ENCODE measurements around the gene SUSD4.

SUSD4 gene

DNA sequence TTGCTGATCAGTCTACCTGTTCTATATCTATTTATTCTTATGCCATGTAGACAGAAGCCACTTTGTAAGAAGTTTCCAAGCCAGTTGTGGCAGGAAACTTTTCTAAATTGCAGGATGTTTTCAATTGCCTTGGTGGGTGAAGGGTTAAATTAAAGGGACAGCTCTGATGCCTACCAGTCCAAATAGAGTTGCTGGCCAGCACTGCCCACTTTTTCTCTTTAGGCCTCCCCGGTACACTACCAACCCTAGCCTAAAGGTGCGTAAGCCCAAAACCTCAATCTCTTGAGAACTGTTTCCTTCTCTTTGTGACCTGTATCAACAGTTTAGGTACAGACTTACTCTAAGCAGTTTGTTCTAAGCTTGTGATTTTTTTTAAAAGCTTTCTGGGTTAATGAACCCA, 15.5 kb downstream of the SUSD4 start:
- TF ChIP-seq POLR2A (IDR thresholded peaks at IDR 0.05; ENCODE audit: low read length) (no peak), GATA1 (IDR thresholded peaks at IDR 0.05; ENCODE audit: low read depth, low read length) (no peak)
- DNase-seq, result no peak

GRCh38 chr1:223347583-223347982, 16.4 kb downstream of the SUSD4 start:
- TF ChIP-seq GATA1 (IDR thresholded peaks at IDR 0.05; ENCODE audit: low read depth, low read length), result no peak
- TF ChIP-seq POLR2A (IDR thresholded peaks at IDR 0.05; ENCODE audit: low read length), result no peak
- DNase-seq, result no peak

DNA sequence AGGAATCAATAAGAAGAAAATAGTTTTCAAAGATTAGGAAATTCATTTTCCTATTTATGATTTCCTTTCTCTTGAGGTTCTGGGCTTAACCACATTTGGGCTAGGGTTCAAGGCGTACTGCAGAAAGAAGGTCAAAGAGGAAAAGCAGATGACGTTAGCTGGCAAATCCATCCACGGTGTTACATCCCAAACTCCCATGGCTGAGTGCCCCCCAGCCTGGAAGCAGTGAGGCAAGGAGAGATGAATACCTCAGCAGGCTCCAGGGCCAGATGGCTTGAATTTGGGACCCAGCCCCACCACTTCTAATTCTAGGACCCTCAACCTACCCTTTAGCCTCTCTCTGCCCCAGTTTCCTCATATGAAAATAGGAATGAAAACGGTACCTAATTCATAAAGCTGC, 17.7 kb downstream of the SUSD4 start:
- DNase-seq, result no peak
- TF ChIP-seq GATA1 (IDR thresholded peaks at IDR 0.05; ENCODE audit: low read depth, low read length), result no peak
- TF ChIP-seq POLR2A (IDR thresholded peaks at IDR 0.05; ENCODE audit: low read length), result no peak

DNA sequence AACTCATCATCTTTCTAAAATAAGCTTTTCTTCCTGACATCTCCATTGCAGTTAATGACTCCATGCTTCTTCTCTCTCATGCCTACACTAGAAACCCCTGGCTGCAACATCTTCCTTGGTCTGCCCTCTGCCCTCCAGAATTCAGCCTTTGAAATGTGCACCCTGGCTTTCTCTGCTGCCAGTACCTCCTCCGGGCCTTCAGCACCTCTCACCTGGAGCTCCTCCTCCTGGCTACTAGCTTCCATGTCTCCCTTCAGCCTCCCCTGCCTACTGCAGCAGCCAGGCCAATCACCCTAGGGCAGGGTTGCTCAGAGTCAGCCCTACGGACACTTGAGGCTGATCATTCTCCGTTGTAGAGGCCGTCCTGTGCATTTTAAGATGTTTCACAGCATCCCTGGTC, 18.3 kb downstream of the SUSD4 start:
- DNase-seq, result no peak
- no peak for TF ChIP-seq POLR2A (IDR thresholded peaks at IDR 0.05; ENCODE audit: low read length)
- no peak for TF ChIP-seq GATA1 (IDR thresholded peaks at IDR 0.05; ENCODE audit: low read depth, low read length)

GRCh38 chr1:223344491-223344890, 19.5 kb downstream of the SUSD4 start:
- TF ChIP-seq POLR2A (IDR thresholded peaks at IDR 0.05; ENCODE audit: low read length) (no peak), GATA1 (IDR thresholded peaks at IDR 0.05; ENCODE audit: low read depth, low read length) (no peak)
- no peak for DNase-seq

DNA sequence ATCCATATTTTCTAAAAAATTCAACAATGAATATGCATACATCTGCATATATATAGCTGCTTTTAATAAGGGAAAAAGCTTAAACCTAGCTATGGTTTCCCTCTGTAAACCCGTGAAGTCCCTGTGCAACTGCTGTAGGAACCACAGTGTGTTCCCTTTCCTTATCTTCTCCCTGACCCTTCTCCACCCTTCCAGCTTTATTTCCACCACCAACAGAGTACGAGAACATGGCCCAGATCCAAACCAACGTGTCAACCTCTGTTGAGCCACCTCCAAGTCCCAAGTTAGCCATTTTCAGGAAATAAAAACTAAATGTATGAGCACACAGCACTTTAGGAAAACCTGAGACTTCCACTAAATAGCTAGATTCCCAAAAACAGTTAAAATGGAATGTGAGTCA, 20.3 kb downstream of the SUSD4 start:
- TF ChIP-seq POLR2A (IDR thresholded peaks at IDR 0.05; ENCODE audit: low read length) (no peak), GATA1 (IDR thresholded peaks at IDR 0.05; ENCODE audit: low read depth, low read length) (no peak)
- DNase-seq, result no peak

DNA sequence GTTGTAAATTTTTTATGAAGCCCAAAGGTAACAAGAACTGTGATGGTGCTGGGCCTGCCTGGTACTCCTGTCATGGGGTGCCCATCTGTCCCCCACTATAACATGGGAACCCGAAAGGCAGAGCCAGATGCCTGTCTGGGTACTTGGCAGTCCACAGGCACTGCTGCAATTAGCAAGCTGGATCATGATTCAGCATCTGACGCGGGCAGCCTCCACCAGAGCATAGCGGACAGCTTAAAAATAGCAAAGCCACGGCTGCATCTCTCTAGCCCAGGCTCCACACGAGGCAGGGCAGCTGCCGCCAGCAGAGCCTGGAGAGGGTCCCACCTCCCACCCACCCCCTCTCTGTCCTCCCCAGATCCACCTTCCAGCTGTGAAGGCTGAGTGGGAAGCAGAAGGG, 22.9 kb downstream of the SUSD4 start:
- TF ChIP-seq POLR2A (IDR thresholded peaks at IDR 0.05; ENCODE audit: low read length) (no peak), GATA1 (IDR thresholded peaks at IDR 0.05; ENCODE audit: low read depth, low read length) (no peak)
- no peak for DNase-seq

DNA sequence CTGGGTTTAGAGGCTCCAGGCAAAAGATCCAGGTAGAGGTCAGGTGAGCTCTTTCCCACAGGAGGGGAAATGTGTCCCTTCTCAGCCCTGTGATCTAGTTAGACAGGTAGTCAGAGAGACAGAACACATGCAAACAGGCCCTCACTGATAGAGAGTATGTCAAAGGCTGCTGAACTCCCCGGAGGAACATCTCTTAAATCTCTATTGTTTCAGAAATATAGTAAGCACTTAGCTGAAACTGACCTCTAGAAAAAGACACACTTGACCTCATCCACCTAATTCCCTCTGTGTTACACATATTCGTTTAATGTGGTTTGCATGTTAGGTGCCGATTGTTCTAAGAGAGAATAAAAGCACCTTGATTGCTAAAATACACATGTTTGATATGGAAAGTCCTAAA, 23.3 kb downstream of the SUSD4 start:
- DNase-seq, result no peak
- TF ChIP-seq GATA1 (IDR thresholded peaks at IDR 0.05; ENCODE audit: low read depth, low read length) (no peak), POLR2A (IDR thresholded peaks at IDR 0.05; ENCODE audit: low read length) (no peak)

- DNase-seq, result no peak
- TF ChIP-seq GATA1 (IDR thresholded peaks at IDR 0.05; ENCODE audit: low read depth, low read length), result no peak
- TF ChIP-seq POLR2A (IDR thresholded peaks at IDR 0.05; ENCODE audit: low read length), result no peak
Measured at GRCh38 chr1:223339861-223340260, 24.1 kb downstream of the SUSD4 start.

DNA sequence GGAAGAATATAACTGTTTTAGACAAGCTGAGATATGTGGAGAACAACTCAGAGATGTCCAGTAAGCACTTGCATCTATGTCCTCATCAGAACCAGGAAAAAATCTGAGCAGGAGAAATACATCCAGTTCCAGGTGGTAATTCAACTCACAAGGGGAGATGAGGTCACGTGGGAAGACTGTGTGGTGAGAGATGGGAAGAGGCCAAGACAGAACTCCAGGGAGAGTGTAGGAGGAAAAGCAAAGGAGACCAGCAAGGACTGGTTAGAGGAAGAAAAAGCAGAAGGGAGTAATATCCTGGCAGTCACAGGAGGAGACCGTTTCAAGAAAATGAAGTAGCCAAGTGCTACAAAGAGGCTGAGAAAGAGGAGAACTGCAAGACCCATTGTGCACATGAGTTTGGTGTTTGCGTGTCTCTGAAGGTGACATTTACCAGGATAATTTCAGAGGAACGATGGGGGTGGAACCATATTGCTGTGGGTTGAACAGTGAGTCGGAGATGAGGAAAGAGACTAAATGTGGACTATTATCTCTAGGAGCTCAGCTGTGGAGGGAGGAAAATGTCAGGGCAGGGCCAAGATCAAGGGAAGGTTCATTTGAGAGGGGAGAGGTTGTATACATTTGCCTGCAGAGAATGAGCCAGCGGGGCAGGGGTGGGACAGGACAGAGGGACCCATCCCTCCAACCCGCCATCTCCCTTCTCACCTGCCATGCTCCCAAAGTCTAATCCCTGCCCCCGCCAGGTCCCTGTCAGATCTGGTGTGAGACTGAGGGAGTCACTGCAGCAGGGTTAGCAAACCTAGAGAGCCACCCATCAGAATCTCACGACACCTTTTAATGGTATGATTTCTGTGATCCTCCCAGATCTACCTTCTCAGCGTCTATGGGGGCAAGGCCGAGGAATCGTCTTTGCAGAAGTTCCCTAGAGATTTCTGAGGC, 24.9 kb downstream of the SUSD4 start:
- TF ChIP-seq GATA1 (IDR thresholded peaks at IDR 0.05; ENCODE audit: low read depth, low read length), result no peak
- TF ChIP-seq POLR2A (IDR thresholded peaks at IDR 0.05; ENCODE audit: low read length), result no peak
- no peak for DNase-seq

DNA sequence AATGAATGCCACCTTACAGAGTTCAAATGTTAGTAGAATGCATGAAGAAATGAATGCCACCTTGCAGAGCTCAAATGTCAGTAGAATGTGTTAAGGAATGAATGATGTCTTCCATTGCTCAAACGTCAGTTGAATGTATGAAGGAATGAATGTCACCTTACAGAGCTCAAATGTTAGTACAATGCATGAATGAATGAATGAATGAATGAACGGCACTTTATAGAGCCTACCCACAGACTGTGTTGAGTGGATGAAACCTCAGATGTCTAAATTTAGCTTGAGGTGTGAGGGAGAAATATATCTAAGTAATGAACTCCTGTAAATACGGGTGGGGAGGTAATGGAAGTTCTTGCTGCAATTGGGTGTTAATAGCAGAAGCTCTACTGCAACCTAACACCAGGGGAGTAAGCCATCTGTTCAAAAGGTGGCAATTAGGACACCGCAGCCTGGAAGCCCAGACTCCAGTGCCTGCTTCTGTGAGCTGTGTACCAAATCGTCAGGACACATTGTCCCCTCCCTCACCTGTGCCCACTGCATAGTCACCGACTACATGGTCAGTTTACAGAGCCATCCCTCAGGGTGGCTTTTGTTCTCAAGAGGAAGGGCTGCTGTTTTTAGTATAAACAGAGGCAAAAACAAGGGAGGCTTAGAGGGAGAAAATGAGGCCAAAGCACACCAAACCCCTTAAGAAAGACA, 26.7 kb downstream of the SUSD4 start:
- no peak for DNase-seq

GRCh38 chr1:223334156-223334555, 29.8 kb downstream of the SUSD4 start:
- TF ChIP-seq GATA1 (IDR thresholded peaks at IDR 0.05; ENCODE audit: low read depth, low read length) (no peak), POLR2A (IDR thresholded peaks at IDR 0.05; ENCODE audit: low read length) (no peak)
- DNase-seq, result no peak

More for the DNA sequence above, 26.7 kb downstream of the SUSD4 start:
- TF ChIP-seq POLR2A (IDR thresholded peaks at IDR 0.05; ENCODE audit: low read length) (no peak), GATA1 (IDR thresholded peaks at IDR 0.05; ENCODE audit: low read depth, low read length) (no peak)

GRCh38 chr1:223332997-223333396, 31.0 kb downstream of the SUSD4 start:
- DNase-seq, result no peak
- TF ChIP-seq POLR2A (IDR thresholded peaks at IDR 0.05; ENCODE audit: low read length) (no peak), GATA1 (IDR thresholded peaks at IDR 0.05; ENCODE audit: low read depth, low read length) (no peak)

DNA sequence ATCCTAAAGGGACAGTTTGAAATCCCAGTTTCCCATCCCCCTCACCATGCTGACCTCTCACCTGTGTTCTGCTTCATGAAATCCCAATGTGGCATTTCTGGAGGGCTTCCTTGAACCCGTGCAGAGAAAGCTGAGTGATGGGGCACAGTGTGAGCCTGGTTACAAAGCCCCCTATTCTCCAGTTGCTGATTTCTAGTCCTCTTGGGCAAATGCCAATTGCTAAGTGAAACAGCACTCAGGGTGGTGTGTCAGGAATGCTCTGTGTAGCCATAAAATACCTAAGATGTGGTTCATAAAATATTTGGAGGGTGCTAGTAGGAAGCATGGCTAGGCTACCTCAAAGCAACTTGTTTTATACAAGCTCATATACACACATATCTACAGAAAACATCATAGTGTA, 32.0 kb downstream of the SUSD4 start:
- TF ChIP-seq GATA1 (IDR thresholded peaks at IDR 0.05; ENCODE audit: low read depth, low read length) (no peak), POLR2A (IDR thresholded peaks at IDR 0.05; ENCODE audit: low read length) (no peak)
- DNase-seq, result no peak

- DNase-seq, result no peak
- no peak for TF ChIP-seq GATA1 (IDR thresholded peaks at IDR 0.05; ENCODE audit: low read depth, low read length)
Measured at GRCh38 chr1:223331301-223331700, 32.7 kb downstream of the SUSD4 start.

Data from erythroblast (primary cell).